Memory B cell (primary cell): Measurements from ENCODE around the gene NUB1.

ENCODE experiments used
- ATAC-seq: fragments of 150-1000 bp; cut with Tn5 transposase; 2 replicates; pipeline ENCODE4 v1.10.0; 2021; ENCODE audit warnings: low read depth, mild to moderate bottlenecking, moderate library complexity
- DNase-seq, 2 donors: peaks; one replicate each; pipeline ENCODE4 v3.0.0; 2022; ENCODE audit warnings: low spot score in 2 of 2
- H3K27ac Mint-ChIP-seq: one replicate; pipeline ENCODE4 v1.8.0; 2022; ENCODE audit warnings: mild to moderate bottlenecking, moderate library complexity, mixed read lengths
- H3K27me3 Mint-ChIP-seq: one replicate; pipeline ENCODE4 v1.8.0; 2022; ENCODE audit warnings: mixed read lengths
- H3K36me3 Mint-ChIP-seq: one replicate; pipeline ENCODE4 v1.8.0; 2022; ENCODE audit warnings: mild to moderate bottlenecking, mixed read lengths
- H3K4me1 Mint-ChIP-seq: one replicate; pipeline ENCODE4 v1.8.0; 2022; ENCODE audit warnings: mixed read lengths
- H3K4me3 Mint-ChIP-seq: one replicate; pipeline ENCODE4 v1.8.0; 2022; ENCODE audit warnings: mild to moderate bottlenecking, moderate library complexity, mixed read lengths
- H3K9me3 Mint-ChIP-seq: one replicate; pipeline ENCODE4 v1.8.0; 2022; ENCODE audit warnings: mixed read lengths

Gene NUB1

DNA sequence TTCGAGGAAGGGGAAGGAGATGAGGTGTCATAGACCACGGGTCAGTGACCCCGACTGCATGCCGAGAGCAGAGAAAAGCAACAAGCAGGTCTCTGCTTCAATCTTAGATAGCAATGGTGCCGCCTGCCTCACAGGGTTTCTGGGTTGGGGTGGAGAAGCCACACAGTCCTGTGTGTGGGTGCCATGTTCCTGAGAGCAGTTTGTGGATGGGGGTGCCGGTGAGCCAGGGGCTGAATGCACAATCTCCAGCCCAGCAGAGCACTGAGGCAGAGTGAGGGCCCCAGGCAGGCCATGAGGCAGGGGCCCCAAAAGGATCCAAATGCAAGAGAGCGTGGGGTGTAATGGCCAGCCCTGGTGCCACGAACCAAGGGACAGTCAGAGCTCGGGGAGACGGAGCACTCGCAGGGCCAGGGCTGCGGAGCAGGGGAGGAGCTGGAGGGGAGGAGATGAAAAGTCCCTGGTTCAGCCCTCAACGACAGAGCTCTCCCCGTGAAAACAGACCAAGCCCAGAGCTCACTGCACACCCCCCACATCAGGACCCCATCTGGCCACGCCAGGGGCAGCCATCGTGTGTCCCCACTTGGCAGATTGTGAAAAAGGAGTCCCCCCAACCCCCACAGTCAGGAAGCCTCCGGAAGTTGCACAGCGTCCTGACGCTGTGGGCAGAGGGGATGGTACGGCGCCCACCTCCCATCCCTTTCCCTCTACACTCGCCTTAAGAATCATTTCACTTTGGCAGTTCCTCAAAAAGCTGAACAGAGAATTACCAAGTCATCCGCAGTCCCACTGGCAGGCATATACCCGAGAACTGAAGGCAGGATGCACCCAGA, 48.4 kb downstream of the NUB1 start:
- DNase-seq (no peak), ATAC-seq (no peak)
- peaks cover 7% of the 10 kb centered on the region for H3K4me1 Mint-ChIP-seq
- H3K27me3 Mint-ChIP-seq, result peaks cover 25% of the 10 kb centered on the region
- no peak overlapping the region for H3K4me3 Mint-ChIP-seq
- H3K9me3 Mint-ChIP-seq, result no peaks in the 10 kb centered on the region
- H3K36me3 Mint-ChIP-seq, result no peaks in the 10 kb centered on the region
- no peak overlapping the region for H3K27ac Mint-ChIP-seq

DNA sequence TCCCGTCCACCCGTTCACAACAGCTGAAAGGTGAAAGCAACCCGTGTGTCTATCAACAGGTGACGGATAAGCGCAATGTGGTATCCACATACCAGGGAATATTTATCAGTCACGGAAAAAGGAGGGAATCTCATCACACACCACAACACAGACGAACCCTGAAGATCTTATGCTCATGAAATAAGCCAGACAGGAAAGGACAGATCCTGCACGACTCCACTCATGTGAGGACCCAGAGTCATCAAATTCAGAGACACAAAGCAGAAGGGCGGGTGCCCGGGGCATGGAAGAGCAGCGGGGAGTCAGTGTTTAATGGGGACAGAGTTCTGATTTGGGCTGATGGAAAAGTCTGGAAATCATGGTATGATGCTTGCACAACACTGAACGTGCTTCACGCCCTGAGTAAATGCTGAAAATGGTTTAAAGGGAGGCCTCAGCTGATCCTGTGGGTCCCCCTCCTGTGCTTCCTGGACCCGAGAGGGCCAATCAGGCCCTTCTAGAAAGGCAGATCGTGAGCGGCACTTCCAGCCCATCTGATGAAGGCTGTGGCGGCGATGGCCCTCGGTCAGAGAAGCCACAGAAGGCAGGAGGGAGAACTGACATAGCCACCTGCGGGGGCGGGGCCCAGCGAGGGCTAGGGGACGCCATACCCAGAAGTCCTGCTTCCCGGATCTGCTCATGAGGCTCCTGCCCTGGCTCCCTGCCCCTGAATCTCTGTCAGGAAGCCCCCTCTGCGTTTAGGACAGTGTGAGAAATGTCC, 49.2 kb downstream of the NUB1 start:
- Mint-ChIP-seq H3K27me3 (peaks cover 25% of the 10 kb centered on the region), H3K27ac (no peak overlapping the region), H3K4me3 (no peak overlapping the region), H3K4me1 (peaks cover 7% of the 10 kb centered on the region), H3K9me3 (no peaks in the 10 kb centered on the region), H3K36me3 (no peaks in the 10 kb centered on the region)
- DNase-seq, result no peak
- no peak for ATAC-seq

DNA sequence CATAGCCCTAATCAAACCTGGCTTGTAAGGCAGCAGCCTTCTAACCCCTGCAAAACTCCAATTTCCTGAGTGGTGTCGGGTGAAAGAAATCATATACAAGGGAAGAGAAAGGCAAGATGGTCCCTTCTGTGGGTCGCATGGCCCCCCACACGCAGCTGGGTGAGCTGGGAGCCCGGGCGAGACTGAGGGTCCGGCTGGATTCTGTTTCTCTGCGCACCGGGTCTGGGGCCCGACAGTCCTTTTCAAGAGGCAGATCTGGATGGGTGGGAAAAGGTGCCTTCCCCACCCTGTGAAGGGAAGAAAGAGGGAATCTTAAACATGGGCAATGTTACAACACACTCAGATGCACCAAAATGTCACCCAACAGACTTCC, 49.7 kb downstream of the NUB1 start:
- ATAC-seq, result no peak
- Mint-ChIP-seq H3K4me1 (peaks cover 7% of the 10 kb centered on the region), H3K27ac (no peak overlapping the region)

DNA sequence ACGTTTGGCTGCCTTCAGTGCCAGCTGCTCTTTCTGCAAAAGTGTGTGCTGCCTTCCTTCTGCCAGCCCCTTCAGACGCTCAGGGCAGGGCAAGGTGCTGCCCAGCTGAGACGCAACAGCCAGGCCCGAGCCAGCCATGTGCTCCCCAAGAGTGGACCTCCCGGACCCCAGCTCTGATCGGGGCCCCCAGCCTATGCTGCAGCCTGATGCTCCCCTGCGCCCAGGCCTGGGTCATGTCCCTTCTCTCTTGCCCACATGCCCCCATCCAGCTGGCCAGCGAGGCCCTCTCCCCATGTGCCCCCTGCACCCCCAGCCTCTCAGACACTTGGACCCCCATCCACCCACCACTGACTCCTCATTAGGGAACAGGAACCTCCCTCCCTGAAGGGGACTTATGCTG, 50.4 kb downstream of the NUB1 start:
- H3K27ac Mint-ChIP-seq, result no peak overlapping the region
- no peaks in the 10 kb centered on the region for H3K9me3 Mint-ChIP-seq
- DNase-seq (no peak), ATAC-seq (no peak)
- H3K27me3 Mint-ChIP-seq, result peaks cover 23% of the 10 kb centered on the region
- H3K4me1 Mint-ChIP-seq, result peaks cover 7% of the 10 kb centered on the region
- H3K4me3 Mint-ChIP-seq, result no peak overlapping the region
- no peaks in the 10 kb centered on the region for H3K36me3 Mint-ChIP-seq

More for the DNA sequence above, 49.7 kb downstream of the NUB1 start:
- peaks cover 25% of the 10 kb centered on the region for H3K27me3 Mint-ChIP-seq
- no peak overlapping the region for H3K4me3 Mint-ChIP-seq
- DNase-seq, result no peak
- H3K9me3 Mint-ChIP-seq, result no peaks in the 10 kb centered on the region
- no peaks in the 10 kb centered on the region for H3K36me3 Mint-ChIP-seq

DNA sequence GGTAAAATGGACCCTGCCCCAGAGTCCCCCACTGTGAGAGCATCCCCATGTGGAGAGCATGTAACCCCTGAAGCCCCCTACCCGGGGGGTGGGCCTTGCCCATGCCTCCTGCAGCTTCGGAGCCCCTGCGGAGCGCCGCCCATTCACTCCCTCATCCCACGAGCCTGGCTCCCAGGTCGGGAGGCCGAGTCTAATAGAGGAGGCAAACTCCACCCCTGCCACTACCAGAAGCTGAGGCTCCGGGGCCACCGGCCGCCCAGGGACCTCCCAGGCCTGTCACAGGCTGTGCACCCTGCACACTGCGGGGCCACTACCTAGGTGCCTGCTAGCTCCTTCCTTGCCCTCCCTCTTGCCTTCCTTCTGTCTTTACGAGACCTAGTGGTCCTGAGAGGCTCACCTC, 50.8 kb downstream of the NUB1 start:
- Mint-ChIP-seq H3K4me3 (no peak overlapping the region), H3K9me3 (peaks cover 3% of the 10 kb centered on the region), H3K4me1 (peaks cover 7% of the 10 kb centered on the region), H3K27ac (no peak overlapping the region), H3K36me3 (no peaks in the 10 kb centered on the region), H3K27me3 (peaks cover 23% of the 10 kb centered on the region)
- DNase-seq (no peak), ATAC-seq (no peak)

DNA sequence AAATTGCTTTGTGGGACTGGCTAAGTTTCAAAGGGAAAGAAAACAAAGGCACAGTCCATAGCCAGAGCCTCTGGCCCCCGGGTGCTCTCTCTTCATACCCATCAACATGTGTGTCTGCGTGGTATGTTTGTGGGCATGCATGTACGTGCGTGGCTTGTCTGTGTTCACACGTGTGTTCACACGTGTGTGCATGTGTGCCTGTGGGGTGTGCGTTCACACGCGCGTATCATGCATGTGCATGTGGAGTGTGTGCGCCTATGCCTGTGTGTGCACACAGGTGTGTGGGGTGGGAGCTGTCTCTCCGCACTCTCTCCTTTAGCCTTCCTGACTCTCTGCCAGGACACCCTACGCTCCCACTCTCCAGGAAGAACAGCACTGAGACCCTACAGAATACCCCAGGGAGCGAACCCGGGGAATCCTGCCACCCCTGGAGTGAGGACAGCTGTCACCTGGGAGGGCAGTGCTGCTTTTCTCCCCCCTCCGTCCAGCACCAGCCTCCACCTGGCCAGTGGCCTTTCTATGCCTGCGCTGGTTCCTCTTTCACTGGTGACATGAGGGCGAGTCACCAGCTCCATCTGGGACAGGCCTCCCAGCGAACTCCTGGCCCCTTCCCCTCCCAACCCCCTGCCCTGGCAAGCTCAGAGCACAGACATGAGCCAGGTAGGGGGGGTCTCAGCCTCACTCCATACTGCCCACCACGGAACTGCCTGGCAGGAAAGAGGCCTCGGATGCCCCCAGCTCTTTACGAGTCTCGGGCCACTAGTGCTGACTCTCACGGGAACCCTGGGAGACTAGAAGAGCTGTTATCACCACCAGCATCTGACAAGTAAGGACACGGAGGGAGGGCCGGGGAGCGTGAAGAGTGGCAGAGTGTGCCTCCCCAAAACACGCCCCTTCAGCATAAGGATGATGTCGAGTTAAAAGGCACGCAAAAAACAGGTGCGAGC, 51.7 kb downstream of the NUB1 start:
- DNase-seq, result no peak
- H3K27ac Mint-ChIP-seq, result no peak overlapping the region

DNA sequence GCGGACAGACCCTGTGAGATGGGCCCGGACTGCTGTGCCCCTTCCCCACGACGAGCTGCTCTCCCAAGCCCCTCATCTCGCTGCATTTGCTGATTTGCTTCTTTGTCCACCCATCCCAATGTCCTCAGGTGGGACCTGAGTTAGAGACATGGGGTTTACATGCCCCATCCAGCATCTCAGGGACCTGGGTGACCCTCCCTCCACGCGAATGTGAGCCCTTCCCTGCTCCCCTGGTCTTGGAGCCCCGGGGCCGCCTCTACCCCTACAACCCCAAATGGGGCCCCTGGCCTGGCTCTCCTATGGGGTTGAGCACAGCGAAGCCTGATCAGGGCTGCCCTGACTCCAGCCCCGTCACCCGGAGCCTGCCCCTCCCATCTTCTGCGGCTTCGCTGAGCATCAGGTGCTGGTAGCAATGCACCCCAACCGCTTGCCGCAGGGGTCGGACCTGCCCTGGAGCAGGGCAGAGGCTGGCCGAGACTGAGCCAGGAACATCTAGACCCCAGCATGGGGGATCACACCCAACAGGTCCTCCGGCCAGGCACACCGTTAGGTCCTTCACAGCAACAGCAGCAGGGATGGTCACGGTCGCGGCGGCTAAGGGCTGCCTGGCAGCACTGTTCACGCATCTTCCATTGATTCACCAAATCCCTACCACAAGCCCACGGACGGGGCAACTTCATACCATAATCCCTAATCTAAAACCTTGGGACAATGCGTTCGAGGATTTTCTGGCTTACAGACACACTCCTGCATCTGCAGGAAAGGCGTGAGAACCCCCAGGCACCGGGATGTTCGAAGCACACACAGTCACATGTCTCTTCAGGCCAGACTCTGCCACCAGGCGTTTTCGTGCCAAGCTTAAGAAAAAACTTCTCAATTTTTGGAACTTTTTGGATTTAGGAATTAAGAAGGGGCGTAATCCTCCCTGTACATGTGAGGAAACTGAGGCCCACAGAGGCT, 52.7 kb downstream of the NUB1 start:
- Mint-ChIP-seq H3K9me3 (peaks cover 5% of the 10 kb centered on the region), H3K4me3 (no peak overlapping the region), H3K27me3 (peaks cover 23% of the 10 kb centered on the region), H3K36me3 (no peaks in the 10 kb centered on the region), H3K4me1 (peaks cover 12% of the 10 kb centered on the region), H3K27ac (no peak overlapping the region)
- no peak for ATAC-seq
- DNase-seq, result no peak

More for the DNA sequence above, 51.7 kb downstream of the NUB1 start:
- Mint-ChIP-seq H3K36me3 (no peaks in the 10 kb centered on the region), H3K4me3 (no peak overlapping the region), H3K9me3 (peaks cover 5% of the 10 kb centered on the region), H3K4me1 (peaks cover 11% of the 10 kb centered on the region), H3K27me3 (peaks cover 23% of the 10 kb centered on the region)
- ATAC-seq, result no peak

DNA sequence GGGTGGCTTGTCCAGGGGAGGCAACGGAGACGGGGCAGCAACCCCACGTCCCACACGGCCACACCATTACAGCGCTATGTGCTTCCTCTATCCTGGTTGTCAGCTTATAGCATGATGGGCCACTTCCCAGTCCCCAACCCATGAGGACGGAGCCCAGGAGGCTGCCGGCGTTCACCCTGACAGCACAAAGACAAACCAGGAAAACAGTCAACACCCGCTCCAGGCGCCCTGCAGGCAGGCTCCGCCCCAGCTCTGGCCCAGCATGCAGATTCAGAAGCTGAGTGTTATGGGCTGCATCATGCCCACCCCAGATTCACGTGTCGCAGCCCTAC, 53.4 kb downstream of the NUB1 start:
- no peak for ATAC-seq
- Mint-ChIP-seq H3K4me3 (no peak overlapping the region), H3K9me3 (peaks cover 5% of the 10 kb centered on the region), H3K36me3 (no peaks in the 10 kb centered on the region), H3K27me3 (peaks cover 17% of the 10 kb centered on the region), H3K27ac (no peak overlapping the region), H3K4me1 (peaks cover 10% of the 10 kb centered on the region)
- DNase-seq, result no peak

DNA sequence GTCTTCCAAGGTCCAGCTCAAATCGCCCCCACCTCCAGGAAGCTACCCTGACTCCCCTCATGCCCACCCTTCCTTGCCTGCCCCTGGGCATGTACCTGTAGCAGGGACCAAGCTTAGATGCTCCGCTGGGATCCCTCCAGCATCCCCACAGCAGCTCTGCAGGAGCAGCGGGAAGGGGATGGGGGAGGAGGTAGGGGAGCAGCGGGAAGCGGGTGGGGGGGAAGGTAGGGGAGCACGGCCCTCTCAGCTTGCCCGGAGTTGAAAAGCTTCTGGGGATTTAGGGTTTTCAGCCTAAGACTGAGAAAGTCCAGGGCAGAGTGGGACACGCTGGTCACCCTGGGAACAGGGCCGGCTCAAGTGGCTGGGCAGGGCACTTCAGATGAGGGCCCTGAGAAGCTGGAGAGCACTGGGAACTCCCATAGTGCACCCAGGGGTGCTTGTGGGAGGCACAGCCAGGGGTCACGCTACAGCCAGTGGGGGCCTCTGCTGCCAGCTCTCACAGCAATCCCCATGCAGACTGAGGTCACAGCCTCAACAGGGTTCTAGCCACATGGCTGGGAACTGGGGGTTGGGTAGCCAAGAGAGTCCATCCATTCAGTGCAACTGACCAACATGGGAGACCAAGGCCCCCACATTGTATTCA, 54.8 kb downstream of the NUB1 start:
- H3K27ac Mint-ChIP-seq, result no peak overlapping the region
- no peak overlapping the region for H3K4me3 Mint-ChIP-seq
- ATAC-seq (no peak), DNase-seq (no peak)
- H3K9me3 Mint-ChIP-seq, result peaks cover 5% of the 10 kb centered on the region
- peaks cover 7% of the 10 kb centered on the region for H3K27me3 Mint-ChIP-seq
- H3K4me1 Mint-ChIP-seq, result peaks cover 15% of the 10 kb centered on the region
- H3K36me3 Mint-ChIP-seq, result no peaks in the 10 kb centered on the region

DNA sequence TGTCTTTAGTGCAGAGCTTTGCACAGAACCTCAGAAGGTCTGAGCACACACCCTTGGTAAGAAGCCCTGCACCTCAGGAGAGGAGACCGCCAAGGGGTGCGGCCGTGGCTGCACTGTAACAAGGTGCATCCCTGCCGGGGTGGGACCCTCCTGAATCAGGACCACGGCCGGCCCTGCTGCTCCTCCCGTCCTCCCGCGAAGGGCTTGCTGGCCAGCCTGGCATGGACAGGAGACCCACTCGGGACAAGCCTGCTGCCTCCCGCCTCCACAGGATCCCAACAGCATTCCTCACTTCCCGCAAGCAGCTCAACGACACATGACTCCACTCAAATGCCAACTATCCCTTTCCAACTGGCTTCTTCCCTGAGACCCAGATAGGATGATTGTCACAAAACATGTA, 55.4 kb downstream of the NUB1 start:
- peaks cover 15% of the 10 kb centered on the region for H3K4me1 Mint-ChIP-seq
- ATAC-seq, result no peak
- no peaks in the 10 kb centered on the region for H3K36me3 Mint-ChIP-seq
- H3K27ac Mint-ChIP-seq, result peak overlapping the region; percentile 99
- peaks cover 5% of the 10 kb centered on the region for H3K9me3 Mint-ChIP-seq
- H3K4me3 Mint-ChIP-seq, result no peak overlapping the region
- DNase-seq, result no peak
- H3K27me3 Mint-ChIP-seq, result peaks cover 7% of the 10 kb centered on the region

DNA sequence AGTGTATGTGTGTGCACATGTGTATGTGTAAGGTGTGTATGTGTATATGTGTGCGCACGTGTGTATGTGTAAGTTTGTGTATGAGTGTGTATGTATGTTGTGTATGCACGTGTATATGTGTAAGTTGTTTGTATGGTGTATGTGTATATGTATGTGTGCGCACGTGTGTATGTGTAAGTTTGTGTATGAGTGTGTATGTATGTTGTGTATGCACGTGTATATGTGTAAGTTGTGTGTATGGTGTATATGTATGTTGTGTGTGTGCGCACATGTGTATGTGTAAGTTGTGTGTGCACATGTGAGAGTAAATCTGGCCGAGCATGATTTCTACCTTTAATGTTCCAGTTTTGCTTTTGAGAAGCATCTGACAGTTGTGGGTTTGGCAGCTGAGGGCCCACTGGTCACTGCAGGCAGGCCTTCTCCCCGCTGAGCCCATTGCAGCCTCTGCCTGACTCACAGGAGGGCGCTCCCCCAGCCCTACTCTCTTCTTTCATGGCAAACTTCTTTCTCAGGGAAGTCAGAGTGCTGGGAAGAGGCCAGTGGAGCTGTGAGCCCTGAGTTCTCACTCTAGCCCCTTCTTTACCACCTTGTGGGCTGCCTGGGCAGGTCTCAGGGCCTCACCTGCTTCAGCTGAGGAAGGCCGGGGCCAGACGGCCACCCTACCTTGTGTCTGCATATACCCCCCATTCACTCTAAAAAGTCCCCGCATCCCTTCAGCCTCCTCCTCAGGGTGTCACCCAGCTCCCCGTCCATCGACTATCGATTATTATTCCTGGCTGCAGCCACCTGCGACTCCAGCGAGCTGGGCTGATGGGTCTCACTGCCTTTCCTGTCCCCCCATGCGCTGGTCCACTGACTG, 57.1 kb downstream of the NUB1 start:
- no peak for DNase-seq
- Mint-ChIP-seq H3K4me3 (no peak overlapping the region), H3K4me1 (peaks cover 15% of the 10 kb centered on the region), H3K36me3 (no peaks in the 10 kb centered on the region), H3K27me3 (no peaks in the 10 kb centered on the region), H3K9me3 (peaks cover 5% of the 10 kb centered on the region), H3K27ac (peak overlapping the region; percentile 99)
- no peak for ATAC-seq

DNA sequence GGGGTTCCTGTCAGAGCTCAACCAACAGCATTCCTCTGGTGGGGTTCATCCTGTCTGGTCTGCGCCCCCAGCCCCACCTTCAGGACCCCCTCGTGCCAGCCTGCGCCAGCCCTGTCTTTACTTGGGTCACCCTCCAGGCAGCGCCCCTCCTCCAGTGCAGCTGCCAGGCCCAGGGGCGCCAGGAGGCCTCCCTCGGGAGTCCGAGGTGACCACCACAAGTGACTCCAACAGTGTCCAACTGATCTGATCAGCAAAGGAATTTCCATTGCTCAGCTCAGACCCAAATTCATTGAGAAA, 57.6 kb downstream of the NUB1 start:
- Mint-ChIP-seq H3K27ac (peak overlapping the region; percentile 99), H3K9me3 (peaks cover 5% of the 10 kb centered on the region), H3K4me1 (peaks cover 15% of the 10 kb centered on the region), H3K4me3 (no peak overlapping the region), H3K36me3 (no peaks in the 10 kb centered on the region), H3K27me3 (peaks cover 2% of the 10 kb centered on the region)
- DNase-seq (peak in 1 of 2 donors; percentile 16), ATAC-seq (no peak)
